Thyroid gland (tissue), 4 donors: ENCODE measurements around the gene EHD4. TPM values are rescaled to one million over a fixed set of nuclear protein-coding genes. Genes with fewer than 3 reads are reported as not detected.

Experiments
- DNase-seq, 2 donors: peaks; one replicate each; pipeline ENCODE4 v3.0.0-alpha.2; 2019
- H3K27ac ChIP-seq, 3 donors: fragments of 200-600 bp; sonication (generic); 1 replicate in 2 of 3; 2 replicates in 1 of 3; pipeline ENCODE4 v1.5.1; 2016 to 2019; ENCODE audit warnings: mild to moderate bottlenecking in 1 of 3, moderate library complexity in 1 of 3
- H3K27me3 ChIP-seq: fragments of 200-600 bp; sonication (generic); one replicate; pipeline ENCODE4 v1.5.1; 2019
- H3K36me3 ChIP-seq, 2 donors: fragments of 200-600 bp; sonication (generic); one replicate each; pipeline ENCODE4 v1.5.1; 2016 to 2019
- H3K4me1 ChIP-seq, 2 donors: fragments of 200-600 bp; sonication (generic); one replicate each; pipeline ENCODE4 v1.5.1; 2017 to 2019
- H3K4me3 ChIP-seq, 3 donors: fragments of 200-600 bp; sonication (generic); replicated peaks in 1 of 3; 1 replicate in 2 of 3; 2 replicates in 1 of 3; pipeline ENCODE4 v1.5.1; 2016; ENCODE audit warnings: mild to moderate bottlenecking in 1 of 3
- H3K9me3 ChIP-seq: fragments of 200-600 bp; sonication (generic); one replicate; pipeline ENCODE4 v1.5.1; 2017
- POLR2A ChIP-seq, 2 donors: fragments of 450-650 bp; IDR thresholded peaks; one replicate each; pipeline ENCODE4 v1.6.1; 2017; ENCODE audit warnings: antibody characterized with exemption in 2 of 2, mild to moderate bottlenecking in 2 of 2, moderate library complexity in 1 of 2
- WGBS, 2 donors: methylation state at CpG; one replicate each; pipeline ENCODE4 v1.1.5; 2017; 5-methylcytosine and 5-hydroxymethylcytosine counted together
- intact Hi-C: fragments of 100-400 bp; cut with DNase I; formaldehyde crosslinking; loops from one replicate; pipeline ENCODE4 v1.15.1; 2023
- total RNA-seq, 4 donors: library from RNA; depleted of rRNA; stranded (reverse); fragments of >200 nt; gene quantifications; one replicate each; pipeline ENCODE4 v1.2.3, GENCODE V29; 2016
- TF ChIP-seq, protein P1 (sequence below), 6 experiments: fragments of 200-600 bp in 3 of 6; fragments of 450-650 bp in 3 of 6; sonication (generic) in 3 of 6; IDR thresholded peaks; one replicate each; pipeline ENCODE4 v1.5.1; 2016 to 2019; ENCODE audit warnings: antibody characterized with exemption in 6 of 6, mild to moderate bottlenecking in 2 of 6, inconsistent platforms in 1 of 6, moderate library complexity in 1 of 6

The EHD4 gene
- total RNA-seq, 4 donors from 2014 or later: 29.7 to 66.7 (median 37.9) TPM

GRCh38 chr15:41865490-41866055 lies 106.8 kb downstream of the EHD4 start:
- no peak for DNase-seq
- H3K27ac ChIP-seq: no peak overlapping the region

GRCh38 chr15:41862515-41863116 lies 109.7 kb downstream of the EHD4 start:
- Histone ChIP-seq H3K27ac (no peak overlapping the region), H3K9me3 (no peaks in the 10 kb centered on the region)
- WGBS, 2 donors: 77 to 90% methylated on average over 11 to 17 of the region's 19 CpGs

More at GRCh38 chr15:41865490-41866055, 106.8 kb downstream of the EHD4 start:
- intact Hi-C loops: no loop called here
- Histone ChIP-seq H3K36me3 (no peaks in the 10 kb centered on the region), H3K4me3 (no peak overlapping the region), H3K9me3 (no peaks in the 10 kb centered on the region), H3K27me3 (no peaks in the 10 kb centered on the region), H3K4me1 (no peaks in the 10 kb centered on the region)
- no peak for TF ChIP-seq POLR2A (IDR thresholded peaks at IDR 0.05)
- TF ChIP-seq, protein P1, sequence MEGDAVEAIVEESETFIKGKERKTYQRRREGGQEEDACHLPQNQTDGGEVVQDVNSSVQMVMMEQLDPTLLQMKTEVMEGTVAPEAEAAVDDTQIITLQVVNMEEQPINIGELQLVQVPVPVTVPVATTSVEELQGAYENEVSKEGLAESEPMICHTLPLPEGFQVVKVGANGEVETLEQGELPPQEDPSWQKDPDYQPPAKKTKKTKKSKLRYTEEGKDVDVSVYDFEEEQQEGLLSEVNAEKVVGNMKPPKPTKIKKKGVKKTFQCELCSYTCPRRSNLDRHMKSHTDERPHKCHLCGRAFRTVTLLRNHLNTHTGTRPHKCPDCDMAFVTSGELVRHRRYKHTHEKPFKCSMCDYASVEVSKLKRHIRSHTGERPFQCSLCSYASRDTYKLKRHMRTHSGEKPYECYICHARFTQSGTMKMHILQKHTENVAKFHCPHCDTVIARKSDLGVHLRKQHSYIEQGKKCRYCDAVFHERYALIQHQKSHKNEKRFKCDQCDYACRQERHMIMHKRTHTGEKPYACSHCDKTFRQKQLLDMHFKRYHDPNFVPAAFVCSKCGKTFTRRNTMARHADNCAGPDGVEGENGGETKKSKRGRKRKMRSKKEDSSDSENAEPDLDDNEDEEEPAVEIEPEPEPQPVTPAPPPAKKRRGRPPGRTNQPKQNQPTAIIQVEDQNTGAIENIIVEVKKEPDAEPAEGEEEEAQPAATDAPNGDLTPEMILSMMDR (IDR thresholded peaks at IDR 0.05): no peak
- WGBS, 2 donors: 86 to 88% methylated on average over 15 to 16 of the region's 18 CpGs

GRCh38 chr15:41861736-41862356 lies 110.5 kb downstream of the EHD4 start:
- no peaks in the 10 kb centered on the region for H3K27me3 ChIP-seq
- H3K4me3 ChIP-seq: no peak overlapping the region
- no peak for DNase-seq
- intact Hi-C loops: no loop called here
- no peaks in the 10 kb centered on the region for H3K36me3 ChIP-seq
- H3K27ac ChIP-seq: no peak overlapping the region
- H3K4me1 ChIP-seq: peaks cover 0 to 7% of the 10 kb centered on the region in 2 donors
- TF ChIP-seq POLR2A (IDR thresholded peaks at IDR 0.05): no peak
- TF ChIP-seq, protein P1 (IDR thresholded peaks at IDR 0.05): no peak
- no peaks in the 10 kb centered on the region for H3K9me3 ChIP-seq
- WGBS, 2 donors: 84% methylated on average over 7 to 15 of the region's 18 CpGs

More at GRCh38 chr15:41862515-41863116, 109.7 kb downstream of the EHD4 start:
- no peaks in the 10 kb centered on the region for H3K36me3 ChIP-seq
- TF ChIP-seq, protein P1 (IDR thresholded peaks at IDR 0.05): no peak
- TF ChIP-seq POLR2A (IDR thresholded peaks at IDR 0.05): no peak
- H3K4me3 ChIP-seq: no peak overlapping the region
- no peak for DNase-seq
- peaks cover 0 to under 1% of the 10 kb centered on the region in 2 donors for H3K4me1 ChIP-seq
- no peaks in the 10 kb centered on the region for H3K27me3 ChIP-seq
- intact Hi-C loops: no loop called here

GRCh38 chr15:41860049-41860828 lies 112.1 kb downstream of the EHD4 start:
- 76 to 77% methylated on average over 11 of the region's 15 CpGs for WGBS, 2 donors
- intact Hi-C loops: no loop called here
- Histone ChIP-seq H3K9me3 (no peaks in the 10 kb centered on the region), H3K27ac (no peak overlapping the region), H3K27me3 (no peaks in the 10 kb centered on the region), H3K4me3 (no peak overlapping the region), H3K4me1 (peaks cover 4 to 19% of the 10 kb centered on the region in 2 donors), H3K36me3 (no peaks in the 10 kb centered on the region)
- TF ChIP-seq POLR2A (IDR thresholded peaks at IDR 0.05): no peak
- TF ChIP-seq, protein P1 (IDR thresholded peaks at IDR 0.05): no peak
- no peak for DNase-seq
